Karpas-422 (cell line): ENCODE results near the gene MYO1C. TPM values are rescaled to one million over a fixed set of nuclear protein-coding genes. Genes with fewer than 3 reads are reported as not detected.
"Not testable (repeated sequence)": the region's sequence is repeated elsewhere in the genome, so short reads cannot be mapped to it uniquely, and the experiment has no call there.

Experiments
- DNase-seq: peaks from one replicate; pipeline ENCODE4 v3.0.0-alpha.2; 2015
- H2AFZ ChIP-seq: fragments of 200-600 bp; sonication (generic); 2 replicates; pipeline ENCODE4 v1.6.1; 2014; ENCODE audit warnings: antibody characterized with exemption, low read length, mixed read lengths
- H3K27ac ChIP-seq: fragments of 200-600 bp; sonication (generic); 2 replicates; pipeline ENCODE4 v1.5.1; 2014; ENCODE audit warnings: mild to moderate bottlenecking, low read length, moderate library complexity
- H3K27me3 ChIP-seq: fragments of 200-600 bp; sonication (generic); 2 replicates; pipeline ENCODE4 v1.6.1; 2014; ENCODE audit warnings: low read length, mixed read lengths
- H3K36me3 ChIP-seq: fragments of 200-600 bp; sonication (generic); 2 replicates; pipeline ENCODE4 v1.6.1; 2014; ENCODE audit warnings: low read length, mixed read lengths; ENCODE audit not compliant: insufficient read depth
- H3K4me1 ChIP-seq: fragments of 200-600 bp; sonication (generic); 2 replicates; pipeline ENCODE4 v1.6.1; 2014; ENCODE audit warnings: mild to moderate bottlenecking, low read length, mixed read lengths
- H3K4me2 ChIP-seq: fragments of 200-600 bp; sonication (generic); 2 replicates; pipeline ENCODE4 v1.6.1; 2014; ENCODE audit warnings: low read length, low read depth, mild to moderate bottlenecking; ENCODE audit not compliant: poor library complexity, severe bottlenecking
- H3K4me3 ChIP-seq: fragments of 200-600 bp; sonication (generic); 2 replicates; pipeline ENCODE4 v1.5.1; 2014; ENCODE audit warnings: mild to moderate bottlenecking, antibody characterized with exemption, low read length, mixed read lengths
- H3K79me2 ChIP-seq: fragments of 200-600 bp; sonication (generic); 2 replicates; pipeline ENCODE4 v1.6.1; 2014; ENCODE audit warnings: mild to moderate bottlenecking, low read length, mixed read lengths
- H3K9ac ChIP-seq: fragments of 200-600 bp; sonication (generic); 2 replicates; pipeline ENCODE4 v1.6.0; 2014; ENCODE audit warnings: low read length
- H3K9me2 ChIP-seq: fragments of 200-600 bp; sonication (generic), shearing (Covaris generic); replicated peaks from 2 replicates; pipeline ENCODE4 v1.6.0; 2014; ENCODE audit warnings: mild to moderate bottlenecking, low read length, moderate library complexity; ENCODE audit not compliant: insufficient read depth
- H3K9me3 ChIP-seq: fragments of 300-700, 200-600 bp; sonication (generic); 2 replicates; pipeline ENCODE4 v1.6.1; 2014; ENCODE audit warnings: low read length, mixed read lengths
- H4K20me1 ChIP-seq: fragments of 200-600 bp; sonication (generic); 2 replicates; pipeline ENCODE4 v1.6.1; 2014; ENCODE audit warnings: mild to moderate bottlenecking, antibody characterized with exemption, low read length, low read depth; ENCODE audit not compliant: insufficient read depth
- total RNA-seq: library from RNA; depleted of rRNA; stranded (reverse); fragments of >200 nt; shearing (Covaris generic); gene quantifications from 2 replicates; pipeline ENCODE4 v1.2.3, GENCODE V29; 2014; ENCODE audit warnings: low replicate concordance

The MYO1C gene
- total RNA-seq, 1 experiment from 2014 or later, result 14.7 TPM

- Histone ChIP-seq H3K9me3 (no peaks in the 10 kb centered on the region), H3K9ac (no peak overlapping the region), H3K4me1 (peaks cover 22% of the 10 kb centered on the region), H3K9me2 (no peaks in the 10 kb centered on the region), H3K27me3 (no peaks in the 10 kb centered on the region), H3K4me2 (no peak overlapping the region), H3K27ac (no peak overlapping the region), H3K4me3 (no peak overlapping the region), H2AFZ (no peak overlapping the region), H4K20me1 (peaks cover 5% of the 10 kb centered on the region; the same call in 1 of the 2 replicates), H3K79me2 (peaks cover 7% of the 10 kb centered on the region), H3K36me3 (no peaks in the 10 kb centered on the region)
- no peak for DNase-seq
Measured at GRCh38 chr17:1460233-1460632, 32.3 kb downstream of the MYO1C start.

GRCh38 chr17:1455797-1456599 lies 36.5 kb downstream of the MYO1C start, which contains the start of gene CRK:
TSS of gene CRK (minus strand) at chr17:1456232. CDS start at chr17:1456117, 115 bp downstream.
- Histone ChIP-seq H2AFZ (peak within 1 kb of the TSS; percentile 59; the same call in 1 of the 2 replicates), H3K36me3 (peaks cover 9% of the 10 kb centered on the region; the same call in 1 of the 2 replicates), H3K4me1 (peaks cover 17% of the 10 kb centered on the region), H3K9me2 (no peaks in the 10 kb centered on the region), H3K27ac (peak within 1 kb of the TSS; percentile 75), H4K20me1 (peaks cover 14% of the 10 kb centered on the region; the same call in 1 of the 2 replicates), H3K9ac (peak within 1 kb of the TSS; percentile 99), H3K27me3 (no peaks in the 10 kb centered on the region), H3K9me3 (no peaks in the 10 kb centered on the region), H3K79me2 (peaks cover 50% of the 10 kb centered on the region), H3K4me3 (peak within 1 kb of the TSS; percentile 98), H3K4me2 (peak within 1 kb of the TSS; percentile 94)
- peak; percentile 99 for DNase-seq

GRCh38 chr17:1455291-1455796 lies 37.1 kb downstream of the MYO1C start:
- no peaks in the 10 kb centered on the region for H3K9me2 ChIP-seq
- H2AFZ ChIP-seq, result no peak overlapping the region; the same call in 1 of the 2 replicates
- H3K27me3 ChIP-seq, result no peaks in the 10 kb centered on the region
- peaks cover 17% of the 10 kb centered on the region for H3K4me1 ChIP-seq
- no peaks in the 10 kb centered on the region for H3K9me3 ChIP-seq
- peaks cover 9% of the 10 kb centered on the region; the same call in 1 of the 2 replicates for H3K36me3 ChIP-seq
- peak; percentile 74 for DNase-seq
- H3K4me2 ChIP-seq, result peak overlapping the region; percentile 94
- peaks cover 56% of the 10 kb centered on the region for H3K79me2 ChIP-seq
- H4K20me1 ChIP-seq, result peaks cover 14% of the 10 kb centered on the region; the same call in 1 of the 2 replicates
- H3K27ac ChIP-seq, result peak overlapping the region; percentile 75
- peak overlapping the region; percentile 99 for H3K9ac ChIP-seq
- H3K4me3 ChIP-seq, result peak overlapping the region; percentile 98

- peaks cover 14% of the 10 kb centered on the region; the same call in 1 of the 2 replicates for H4K20me1 ChIP-seq
- DNase-seq, result peak; percentile 40
- H3K36me3 ChIP-seq, result peaks cover 9% of the 10 kb centered on the region; the same call in 1 of the 2 replicates
- H3K79me2 ChIP-seq, result peaks cover 64% of the 10 kb centered on the region
- no peak overlapping the region for H2AFZ ChIP-seq
- no peaks in the 10 kb centered on the region for H3K27me3 ChIP-seq
- H3K4me1 ChIP-seq, result peaks cover 17% of the 10 kb centered on the region
- H3K9me2 ChIP-seq, result no peaks in the 10 kb centered on the region
- no peak overlapping the region for H3K27ac ChIP-seq
- H3K4me2 ChIP-seq, result peak overlapping the region; percentile 94
- H3K9ac ChIP-seq, result peak overlapping the region; percentile 99
- no peaks in the 10 kb centered on the region for H3K9me3 ChIP-seq
- peak overlapping the region; percentile 98 for H3K4me3 ChIP-seq
Measured at GRCh38 chr17:1454541-1454940, 37.9 kb downstream of the MYO1C start.

GRCh38 chr17:1453694-1454093 lies 38.8 kb downstream of the MYO1C start:
- H3K27me3 ChIP-seq, H3K9me3 ChIP-seq, H2AFZ ChIP-seq, H3K4me2 ChIP-seq, H3K9ac ChIP-seq, H3K27ac ChIP-seq, H3K9me2 ChIP-seq, H3K4me3 ChIP-seq, H3K36me3 ChIP-seq, DNase-seq: not testable (repeated sequence)
- H4K20me1 ChIP-seq, result peaks cover 20% of the 10 kb centered on the region; the same call in 1 of the 2 replicates
- H3K4me1 ChIP-seq, result peaks cover 17% of the 10 kb centered on the region
- H3K79me2 ChIP-seq, result peaks cover 73% of the 10 kb centered on the region

- H3K27ac ChIP-seq, result no peak overlapping the region
- H3K9me3 ChIP-seq, result no peaks in the 10 kb centered on the region
- H3K9me2 ChIP-seq, result no peaks in the 10 kb centered on the region
- peaks cover 17% of the 10 kb centered on the region for H3K4me1 ChIP-seq
- peaks cover 81% of the 10 kb centered on the region for H3K79me2 ChIP-seq
- no peak overlapping the region for H3K4me2 ChIP-seq
- peaks cover 9% of the 10 kb centered on the region; the same call in 1 of the 2 replicates for H3K36me3 ChIP-seq
- no peak overlapping the region for H3K9ac ChIP-seq
- DNase-seq, result no peak
- peaks cover 20% of the 10 kb centered on the region; the same call in 1 of the 2 replicates for H4K20me1 ChIP-seq
- no peak overlapping the region for H3K4me3 ChIP-seq
- no peaks in the 10 kb centered on the region for H3K27me3 ChIP-seq
- H2AFZ ChIP-seq, result no peak overlapping the region
Measured at GRCh38 chr17:1452836-1453235, 39.6 kb downstream of the MYO1C start.

GRCh38 chr17:1450261-1450660 lies 42.2 kb downstream of the MYO1C start:
- not testable (repeated sequence) for H3K4me3 ChIP-seq, H3K4me1 ChIP-seq, H2AFZ ChIP-seq, H3K27ac ChIP-seq, H3K4me2 ChIP-seq, H3K9me2 ChIP-seq, H3K9me3 ChIP-seq, H3K27me3 ChIP-seq, H3K9ac ChIP-seq, DNase-seq
- Histone ChIP-seq H3K79me2 (peaks cover 100% of the 10 kb centered on the region), H3K36me3 (peaks cover 11% of the 10 kb centered on the region; the same call in 1 of the 2 replicates), H4K20me1 (peaks cover 23% of the 10 kb centered on the region; the same call in 1 of the 2 replicates)

- H3K27me3 ChIP-seq, result no peaks in the 10 kb centered on the region
- peaks cover 17% of the 10 kb centered on the region; the same call in 1 of the 2 replicates for H4K20me1 ChIP-seq
- H3K79me2 ChIP-seq, result peaks cover 98% of the 10 kb centered on the region
- no peaks in the 10 kb centered on the region for H3K9me2 ChIP-seq
- peaks cover 12% of the 10 kb centered on the region; the same call in 1 of the 2 replicates for H3K36me3 ChIP-seq
- no peak overlapping the region for H3K4me3 ChIP-seq
- DNase-seq, result no peak
- H2AFZ ChIP-seq, result no peak overlapping the region
- H3K4me1 ChIP-seq, result peaks cover 3% of the 10 kb centered on the region
- H3K9ac ChIP-seq, result no peak overlapping the region
- H3K27ac ChIP-seq, result no peak overlapping the region
- no peak overlapping the region for H3K4me2 ChIP-seq
- H3K9me3 ChIP-seq, result no peaks in the 10 kb centered on the region
Measured at GRCh38 chr17:1449412-1449967, 43.0 kb downstream of the MYO1C start.
